ENCODE results near the gene TLX2. TPM values are rescaled to one million over a fixed set of nuclear protein-coding genes. Genes with fewer than 3 reads are reported as not detected.

The TLX2 gene
- total RNA-seq, 1 experiment from 2014 or later: not detected

DNA sequence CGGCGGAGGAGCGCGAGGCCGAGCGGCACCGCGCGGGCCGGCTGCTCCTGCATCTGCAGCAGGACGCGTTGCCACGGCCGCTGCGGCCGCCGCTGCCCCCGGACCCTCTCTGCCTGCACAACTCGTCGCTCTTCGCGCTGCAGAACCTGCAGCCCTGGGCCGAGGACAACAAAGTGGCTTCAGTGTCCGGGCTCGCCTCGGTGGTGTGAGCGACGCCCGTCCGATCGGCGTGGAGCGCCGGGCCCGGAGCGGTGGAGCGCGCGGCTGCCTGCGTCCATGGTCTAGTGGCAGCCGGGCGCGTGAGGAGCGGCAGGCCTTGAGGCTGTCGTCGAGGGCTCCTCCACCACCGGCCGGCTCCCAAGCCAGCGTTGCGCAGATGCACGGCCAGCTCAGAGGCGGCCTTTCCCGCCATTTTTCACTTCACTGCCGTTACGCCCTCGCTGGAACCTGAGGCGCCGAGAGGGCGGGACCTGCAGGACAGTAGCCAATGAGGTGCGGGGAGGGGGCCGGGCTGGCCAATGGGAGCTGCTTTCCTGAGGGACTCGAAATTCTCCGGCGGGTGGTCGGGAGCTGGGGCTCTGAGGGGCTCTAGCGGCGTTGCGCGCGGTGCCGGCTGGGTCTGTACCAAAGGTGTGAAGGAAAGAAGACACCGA, 1.9 kb downstream of the TLX2 start:
- Histone ChIP-seq H3K27me3 (replicated peaks; ENCODE audit: insufficient read depth, low read depth, low read length, poor library complexity) (peaks cover 76% of the 10 kb centered on the region), H3K4me1 (ENCODE audit: insufficient read depth, low read length, poor library complexity, severe bottlenecking) (peaks cover 21% of the 10 kb centered on the region), H3K9me3 (ENCODE audit: low read depth, low read length, poor library complexity, severe bottlenecking) (no peaks in the 10 kb centered on the region), H3K36me3 (ENCODE audit: insufficient read depth, low read length, poor library complexity, severe bottlenecking) (no peaks in the 10 kb centered on the region), H3K4me3 (ENCODE audit: low read depth, low read length, poor library complexity, severe bottlenecking) (no peak overlapping the region), H3K27ac (ENCODE audit: low read depth, low read length, poor library complexity, severe bottlenecking) (no peak overlapping the region)
- peak; percentile 38 for DNase-seq (ENCODE audit: low spot score)
- intact Hi-C loops (cut with micrococcal nuclease; ENCODE audit: unreplicated experiment): no loop called here
- ChIA-PET CTCF (no interaction called here), POLR2A (ENCODE audit: low non-redundant PET) (no interaction called here)
- TF ChIP-seq, protein P1, sequence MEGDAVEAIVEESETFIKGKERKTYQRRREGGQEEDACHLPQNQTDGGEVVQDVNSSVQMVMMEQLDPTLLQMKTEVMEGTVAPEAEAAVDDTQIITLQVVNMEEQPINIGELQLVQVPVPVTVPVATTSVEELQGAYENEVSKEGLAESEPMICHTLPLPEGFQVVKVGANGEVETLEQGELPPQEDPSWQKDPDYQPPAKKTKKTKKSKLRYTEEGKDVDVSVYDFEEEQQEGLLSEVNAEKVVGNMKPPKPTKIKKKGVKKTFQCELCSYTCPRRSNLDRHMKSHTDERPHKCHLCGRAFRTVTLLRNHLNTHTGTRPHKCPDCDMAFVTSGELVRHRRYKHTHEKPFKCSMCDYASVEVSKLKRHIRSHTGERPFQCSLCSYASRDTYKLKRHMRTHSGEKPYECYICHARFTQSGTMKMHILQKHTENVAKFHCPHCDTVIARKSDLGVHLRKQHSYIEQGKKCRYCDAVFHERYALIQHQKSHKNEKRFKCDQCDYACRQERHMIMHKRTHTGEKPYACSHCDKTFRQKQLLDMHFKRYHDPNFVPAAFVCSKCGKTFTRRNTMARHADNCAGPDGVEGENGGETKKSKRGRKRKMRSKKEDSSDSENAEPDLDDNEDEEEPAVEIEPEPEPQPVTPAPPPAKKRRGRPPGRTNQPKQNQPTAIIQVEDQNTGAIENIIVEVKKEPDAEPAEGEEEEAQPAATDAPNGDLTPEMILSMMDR (conservative IDR thresholded peaks at IDR 0.05; ENCODE audit: low read depth, low read length): no peak
- no peak for TF ChIP-seq EZH2 (IDR thresholded peaks at IDR 0.05; ENCODE audit: borderline replicate concordance, low read depth, low read length, poor library complexity, severe bottlenecking)
- no TSS peak for BruUV-seq (replicated peaks)

DNA sequence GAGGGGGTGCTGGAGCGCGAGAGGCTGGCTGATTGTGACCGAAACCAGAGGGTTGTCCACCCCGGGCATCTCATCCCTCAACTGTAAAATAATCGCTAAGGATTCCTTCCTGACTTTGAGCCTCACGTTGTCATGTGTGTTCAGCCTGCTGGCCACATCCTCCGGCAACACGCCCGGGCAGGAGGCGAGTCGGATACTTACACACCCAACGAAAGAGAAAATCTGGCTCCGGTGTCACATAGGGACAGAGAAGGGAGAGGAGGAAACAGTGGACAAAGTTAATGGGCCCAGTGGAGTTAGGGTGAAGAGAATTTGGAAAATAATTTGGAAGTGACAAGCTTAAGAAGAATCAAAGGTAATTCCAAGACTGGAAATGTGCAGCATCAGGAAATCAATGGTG, 2.4 kb downstream of the TLX2 start:
- H3K4me1 ChIP-seq (ENCODE audit: insufficient read depth, low read length, poor library complexity, severe bottlenecking): peaks cover 21% of the 10 kb centered on the region
- no peak for TF ChIP-seq EZH2 (IDR thresholded peaks at IDR 0.05; ENCODE audit: borderline replicate concordance, low read depth, low read length, poor library complexity, severe bottlenecking)
- TF ChIP-seq, protein P1 (conservative IDR thresholded peaks at IDR 0.05; ENCODE audit: low read depth, low read length): no peak
- DNase-seq (ENCODE audit: low spot score): no peak
- no TSS peak for BruUV-seq (replicated peaks)
- no peaks in the 10 kb centered on the region for H3K36me3 ChIP-seq (ENCODE audit: insufficient read depth, low read length, poor library complexity, severe bottlenecking)
- ChIA-PET POLR2A (ENCODE audit: low non-redundant PET) (no interaction called here), CTCF (no interaction called here)
- H3K27ac ChIP-seq (ENCODE audit: low read depth, low read length, poor library complexity, severe bottlenecking): no peak overlapping the region
- H3K4me3 ChIP-seq (ENCODE audit: low read depth, low read length, poor library complexity, severe bottlenecking): no peak overlapping the region
- peaks cover 76% of the 10 kb centered on the region for H3K27me3 ChIP-seq (replicated peaks; ENCODE audit: insufficient read depth, low read depth, low read length, poor library complexity)
- intact Hi-C loops (cut with micrococcal nuclease; ENCODE audit: unreplicated experiment): no loop called here
- H3K9me3 ChIP-seq (ENCODE audit: low read depth, low read length, poor library complexity, severe bottlenecking): no peaks in the 10 kb centered on the region

DNA sequence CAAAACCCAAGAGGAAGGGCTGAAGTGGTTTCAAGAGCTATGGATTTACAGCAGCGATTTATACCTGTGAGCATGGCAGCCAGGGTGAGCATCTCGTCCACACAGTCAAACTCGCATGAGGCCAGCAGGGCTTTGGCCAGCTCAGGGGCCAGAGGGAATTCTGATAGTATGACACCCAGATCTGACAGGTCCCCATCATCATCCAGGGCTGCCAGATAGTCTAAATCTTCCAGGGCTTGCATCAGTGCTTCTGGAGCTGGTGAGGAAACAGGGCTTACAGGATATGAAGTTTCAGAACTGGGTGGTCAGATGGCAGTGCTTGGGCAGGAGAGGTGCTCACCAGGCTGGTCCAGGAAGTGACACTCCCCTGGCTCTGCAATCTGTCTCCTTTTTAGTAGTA, 8.3 kb downstream of the TLX2 start:
- Histone ChIP-seq H3K27me3 (replicated peaks; ENCODE audit: insufficient read depth, low read depth, low read length, poor library complexity) (peaks cover 29% of the 10 kb centered on the region), H3K4me1 (ENCODE audit: insufficient read depth, low read length, poor library complexity, severe bottlenecking) (no peaks in the 10 kb centered on the region), H3K36me3 (ENCODE audit: insufficient read depth, low read length, poor library complexity, severe bottlenecking) (peaks cover 18% of the 10 kb centered on the region), H3K27ac (ENCODE audit: low read depth, low read length, poor library complexity, severe bottlenecking) (no peak overlapping the region), H3K4me3 (ENCODE audit: low read depth, low read length, poor library complexity, severe bottlenecking) (no peak overlapping the region), H3K9me3 (ENCODE audit: low read depth, low read length, poor library complexity, severe bottlenecking) (no peaks in the 10 kb centered on the region)
- CTCF ChIA-PET: no interaction called here
- POLR2A ChIA-PET (ENCODE audit: low non-redundant PET): no interaction called here
- BruUV-seq (replicated peaks): no TSS peak
- DNase-seq (ENCODE audit: low spot score): no peak
- TF ChIP-seq EZH2 (IDR thresholded peaks at IDR 0.05; ENCODE audit: borderline replicate concordance, low read depth, low read length, poor library complexity, severe bottlenecking): no peak
- TF ChIP-seq, protein P1 (conservative IDR thresholded peaks at IDR 0.05; ENCODE audit: low read depth, low read length): no peak
- intact Hi-C loops (cut with micrococcal nuclease; ENCODE audit: unreplicated experiment): no loop called here
